COLO668 (cell line): ENCODE results near the gene SCGB3A1.

Experiments
- DNase-seq: peaks from one replicate; lab custom pipeline; 2025; ENCODE audit not compliant: unreplicated experiment; lab: John Stamatoyannopoulos, UW

The SCGB3A1 gene

DNA sequence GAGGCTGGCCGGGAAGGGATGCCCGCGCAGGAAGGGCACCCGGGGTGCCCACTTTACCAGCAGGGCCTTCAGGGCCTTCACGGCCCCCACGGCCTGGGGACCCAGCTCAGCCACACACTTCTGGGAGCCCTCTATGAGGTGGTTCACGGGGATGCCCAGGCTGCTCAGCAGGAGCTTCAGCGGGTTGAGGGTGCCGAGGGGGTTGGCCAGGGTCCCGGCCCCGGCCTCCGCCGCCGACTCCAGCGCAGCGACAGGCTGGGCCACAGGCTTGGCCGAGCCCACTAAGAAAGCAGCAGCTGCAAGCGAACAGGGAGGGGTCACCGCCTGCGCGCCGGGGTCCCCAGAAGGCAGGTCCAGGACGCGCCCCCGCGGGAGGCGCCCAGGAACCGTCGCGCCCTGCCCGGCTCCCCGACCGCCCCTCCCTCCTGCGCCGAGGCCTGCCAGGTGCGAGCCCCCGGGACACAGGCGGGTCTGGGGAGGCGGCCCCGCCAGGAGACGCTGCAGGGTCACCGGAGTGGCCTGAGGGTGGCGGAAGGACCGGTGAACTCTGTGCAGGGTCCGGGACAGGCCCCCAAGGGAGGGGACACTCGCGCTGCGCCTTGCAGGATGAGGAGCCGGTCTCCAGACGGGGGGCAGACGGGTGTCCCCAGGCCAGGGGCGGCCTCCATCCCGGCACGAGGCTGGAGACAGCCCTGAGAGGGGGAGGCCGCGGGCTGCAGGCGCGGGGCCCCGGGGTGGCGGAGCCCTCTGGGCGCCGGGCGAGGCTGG is 572 bp downstream of the SCGB3A1 start:
- no peak for DNase-seq

GRCh38 chr5:180589771-180590542 is 1.3 kb downstream of the SCGB3A1 start:
- no peak for DNase-seq

GRCh38 chr5:180586870-180587269 is 4.4 kb downstream of the SCGB3A1 start:
- no peak for DNase-seq

- no peak for DNase-seq
Observed at GRCh38 chr5:180586204-180586603, 5.1 kb downstream of the SCGB3A1 start.

GRCh38 chr5:180583738-180584137 is 7.6 kb downstream of the SCGB3A1 start:
- no peak for DNase-seq

GRCh38 chr5:180580681-180581080 is 10.6 kb downstream of the SCGB3A1 start:
- no peak for DNase-seq

GRCh38 chr5:180575571-180575970 is 15.7 kb downstream of the SCGB3A1 start:
- DNase-seq = no peak

DNA sequence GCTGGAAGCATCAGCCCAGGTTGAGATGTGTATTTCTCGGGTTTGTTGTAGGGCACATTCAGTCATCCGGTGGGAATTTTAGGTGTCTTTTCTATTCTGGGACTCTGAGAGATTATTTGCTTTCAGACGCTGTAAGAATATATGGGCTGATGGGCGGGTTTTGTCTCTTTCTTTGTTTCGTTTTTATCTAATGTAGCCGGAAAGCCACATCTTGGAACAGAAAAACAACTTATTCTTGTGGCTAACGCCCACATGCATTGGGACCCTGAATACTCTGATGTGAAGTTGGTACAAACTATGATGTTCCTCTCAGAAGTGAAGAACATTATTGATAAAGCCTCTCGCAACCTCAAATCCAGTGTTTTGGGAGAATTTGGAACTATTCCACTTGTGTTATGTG is 22.4 kb downstream of the SCGB3A1 start:
- DNase-seq = no peak

- DNase-seq = no peak
Observed at GRCh38 chr5:180563994-180564393, 27.3 kb downstream of the SCGB3A1 start.

DNA sequence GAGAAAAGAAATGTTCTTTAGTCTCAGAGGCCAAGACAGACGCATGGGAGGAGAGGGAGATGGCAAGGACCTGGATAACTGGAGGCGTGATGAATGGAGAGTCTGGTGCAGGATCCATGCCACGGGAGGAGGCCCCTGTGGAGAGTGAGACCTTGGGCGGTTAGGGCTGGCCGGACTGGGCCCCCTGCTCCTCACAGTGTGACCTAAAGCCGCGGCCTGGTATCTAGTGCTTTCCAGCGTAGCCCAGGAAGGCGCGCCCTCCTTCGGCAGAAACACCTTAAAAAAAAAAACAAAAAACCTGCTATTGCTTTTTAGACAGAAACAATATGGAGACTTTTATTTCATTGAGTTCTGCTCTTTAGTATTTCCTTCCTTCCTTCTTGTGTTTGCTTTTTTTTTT is 33.1 kb downstream of the SCGB3A1 start:
- DNase-seq = no peak

DNA sequence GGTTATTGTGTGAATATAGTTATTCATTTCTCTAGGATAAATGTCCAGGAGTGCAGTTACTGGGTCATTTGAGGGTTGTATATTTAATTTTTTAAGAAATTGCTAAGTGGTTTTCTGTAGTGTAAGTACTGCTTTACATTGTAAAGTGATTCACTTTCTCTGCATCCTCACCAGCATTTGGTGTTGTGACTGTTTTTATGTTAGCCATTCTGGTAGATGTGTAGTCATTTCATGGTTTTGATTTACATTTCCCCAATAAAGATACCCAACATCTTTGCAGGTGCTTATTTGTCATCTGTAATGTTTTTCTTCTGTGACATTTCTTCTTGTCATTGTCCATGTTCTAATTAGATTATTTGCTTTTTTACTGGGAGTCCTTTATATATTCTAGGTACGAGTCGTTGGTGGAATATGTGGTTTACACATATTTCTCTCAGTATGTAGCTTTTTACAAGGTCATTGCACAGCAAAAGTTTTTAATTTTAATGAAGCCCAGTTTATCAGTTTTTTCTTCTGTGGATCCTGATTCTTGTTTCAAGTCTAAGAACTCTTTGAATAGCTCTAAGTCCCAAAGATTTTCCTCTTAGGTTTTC is 34.0 kb downstream of the SCGB3A1 start:
- no peak for DNase-seq

GRCh38 chr5:180555168-180555921 is 36.0 kb downstream of the SCGB3A1 start:
- no peak for DNase-seq

DNA sequence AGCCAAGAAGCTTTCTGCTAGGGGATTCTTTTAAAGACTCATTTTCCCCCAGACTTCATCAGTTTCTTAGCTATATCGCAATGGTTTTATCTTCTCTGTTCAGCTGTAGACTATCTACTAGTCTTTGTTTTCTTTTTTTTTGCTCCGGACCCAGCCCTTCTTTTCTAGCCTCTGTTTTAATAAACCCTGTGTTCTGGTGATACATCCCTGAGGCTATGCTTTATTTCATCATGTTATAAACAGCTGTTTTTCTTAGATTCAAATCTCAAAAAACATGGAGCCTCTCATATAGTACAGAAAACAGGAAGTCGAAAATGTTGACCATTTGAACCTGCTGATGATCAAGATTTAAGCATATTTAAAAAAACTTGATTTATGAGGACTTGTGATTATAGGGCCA is 37.8 kb downstream of the SCGB3A1 start:
- DNase-seq = no peak

- DNase-seq = no peak
Observed at GRCh38 chr5:180548563-180548962, 42.7 kb downstream of the SCGB3A1 start.

DNA sequence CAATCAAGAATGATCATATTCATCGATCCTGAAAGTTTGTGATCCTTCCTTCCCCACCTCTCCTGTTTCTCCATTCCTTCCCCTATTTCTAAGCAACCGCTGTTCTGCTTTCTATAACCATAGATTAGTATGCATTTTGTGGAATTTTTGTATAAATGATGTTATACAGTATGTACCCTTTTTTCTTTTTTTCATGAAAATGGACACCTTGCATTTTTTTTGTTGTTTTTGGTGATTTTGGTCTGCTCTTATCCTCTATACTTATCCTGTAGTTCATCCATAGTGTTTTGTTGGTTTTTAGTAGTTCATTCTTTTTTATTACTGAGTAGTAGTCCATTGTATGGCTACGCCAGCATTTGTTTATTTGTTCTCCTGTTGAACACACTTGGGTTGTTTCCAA is 46.1 kb downstream of the SCGB3A1 start:
- DNase-seq = no peak

GRCh38 chr5:180541710-180542109 is 49.6 kb downstream of the SCGB3A1 start:
- DNase-seq = no peak
